HG03139 (cell line): ENCODE measurements around the gene DDX51.

Source experiments
- ATAC-seq: cut with Tn5 transposase; IDR thresholded peaks from one replicate; pipeline ENCODE4 v1.9.1; 2021; ENCODE audit not compliant: unreplicated experiment

Gene DDX51

GRCh38 chr12:132167611-132168310 is 23.6 kb upstream of the DDX51 start:
- no peak for ATAC-seq

- ATAC-seq = no peak
These were observed 22.9 kb upstream of the DDX51 start for GRCh38 chr12:132166801-132167591.

- no peak for ATAC-seq
These were observed 22.0 kb upstream of the DDX51 start for GRCh38 chr12:132166093-132166492.

GRCh38 chr12:132165584-132165983 is 21.5 kb upstream of the DDX51 start:
- ATAC-seq = no peak

- no peak for ATAC-seq
These were observed 20.3 kb upstream of the DDX51 start for GRCh38 chr12:132164426-132164825.

GRCh38 chr12:132163911-132164288 is 19.8 kb upstream of the DDX51 start:
- ATAC-seq = no peak

- no peak for ATAC-seq
These were observed 19.2 kb upstream of the DDX51 start for GRCh38 chr12:132163041-132163910.

- ATAC-seq = no peak
These were observed 18.5 kb upstream of the DDX51 start for GRCh38 chr12:132162508-132163031.

- ATAC-seq = no peak
These were observed 17.8 kb upstream of the DDX51 start for GRCh38 chr12:132161796-132162507.

- ATAC-seq = no peak
These were observed 17.1 kb upstream of the DDX51 start for GRCh38 chr12:132161036-132161781.

GRCh38 chr12:132160601-132161035 is 16.5 kb upstream of the DDX51 start:
- ATAC-seq = no peak

GRCh38 chr12:132160016-132160415 is 15.9 kb upstream of the DDX51 start:
- ATAC-seq = no peak

- ATAC-seq = no peak
These were observed 15.5 kb upstream of the DDX51 start for GRCh38 chr12:132159555-132160003.

- no peak for ATAC-seq
These were observed 14.8 kb upstream of the DDX51 start for GRCh38 chr12:132158677-132159554.

GRCh38 chr12:132157733-132158409 is 13.8 kb upstream of the DDX51 start:
- no peak for ATAC-seq

- no peak for ATAC-seq
These were observed 12.6 kb upstream of the DDX51 start for GRCh38 chr12:132156573-132157325.

- no peak for ATAC-seq
These were observed 11.9 kb upstream of the DDX51 start for GRCh38 chr12:132155771-132156572.
